ENCODE measurements around the gene CPLANE2. TPM values are rescaled to one million over a fixed set of nuclear protein-coding genes. Genes with fewer than 3 reads are reported as not detected.

The CPLANE2 gene
- total and polyA plus RNA-seq, 2 of the 4 experiments (the other 2 are of a cell fraction) = 3.2 to 5.8 TPM

GRCh38 chr1:16208270-16208987, 28.6 kb downstream of the CPLANE2 start:
- CTCF ChIA-PET = interaction anchor here (0.6 kb wide), 1 partner anchor 11 kb away, joined by 3 read pairs; no protein-coding TSS in a partner anchor
- dilution Hi-C loops (cut with HindIII; ENCODE audit: low sequenced_read_pairs, unreplicated experiment) = no loop called here
- intact Hi-C loops (cut with micrococcal nuclease) = loop anchor here (5.0 kb wide), 2 partner anchors 34 to 159 kb away; partner anchors contain the start of gene SZRD1

More at GRCh38 chr1:16208270-16208987, 28.6 kb downstream of the CPLANE2 start:
- no peak overlapping the region for H3K14ac ChIP-seq (replicated peaks; ENCODE audit: low read depth, low read length)
- no TSS peak for BruUV-seq (replicated peaks)
- peak overlapping the region in 1 of 2 experiments; percentile 96; a peak in 1 of 4 replicates for H4K8ac ChIP-seq (ENCODE audit: low read depth in 2 of 2, low read length in 2 of 2)
- H4K20me1 ChIP-seq (ENCODE audit: insufficient read depth, low read length) = no peaks in the 10 kb centered on the region
- WGBS, 2 experiments (ENCODE audit: extremely low coverage in 2 of 2, insufficient read length in 1 of 2) = 90% methylated on average over 2 of the region's 13 CpGs; no CpG with 5 or more reads in 1 of the 2 experiments
- in situ Hi-C loops (cut with MboI; ENCODE audit: low sequenced_read_pairs) = no loop called here
- H2BK5ac ChIP-seq (ENCODE audit: low read depth, low read length, poor library complexity, severe bottlenecking) = no peak overlapping the region
- H3K4me3 ChIP-seq (ENCODE audit: insufficient read depth, low read depth, low read length) = no peak overlapping the region
- H3K18ac ChIP-seq (ENCODE audit: low read depth, low read length) = no peak overlapping the region
- POLR2A ChIA-PET (ENCODE audit: unreplicated experiment) = interaction anchor here (0.5 kb wide), 1 partner anchor 16 kb away, joined by 3 read pairs; no protein-coding TSS in a partner anchor
- no peak overlapping the region for H3K9ac ChIP-seq (ENCODE audit: low read depth, low read length)
- no peaks in the 10 kb centered on the region for H3K27me3 ChIP-seq (ENCODE audit: control insufficient read depth, insufficient read depth, low read length)
- no peaks in the 10 kb centered on the region for H3K9me3 ChIP-seq (ENCODE audit: control insufficient read depth, insufficient read depth, low read length)
- peaks cover 6% of the 10 kb centered on the region; the same call in 1 of the 2 replicates for H3K9me1 ChIP-seq (ENCODE audit: insufficient read depth, low read length)
- ATAC-seq (ENCODE audit: low read depth) (no peak), DNase-seq (peak; percentile 31)
- H2AFZ ChIP-seq (replicated peaks; ENCODE audit: low read length, poor library complexity) = no peak overlapping the region
- TF ChIP-seq MAFK (IDR thresholded peaks at IDR 0.05; ENCODE audit: low read depth, low read length) = no peak
- TF ChIP-seq RCOR1 (IDR thresholded peaks at IDR 0.05; ENCODE audit: insufficient replicate concordance, low read length) = no peak
- TF ChIP-seq FOS (IDR thresholded peaks at IDR 0.05; ENCODE audit: low read depth, low read length) = no peak
- peak overlapping the region; percentile 40; the same call in 1 of the 2 replicates for H3K4ac ChIP-seq (ENCODE audit: low read depth, low read length)
- H4K91ac ChIP-seq (ENCODE audit: insufficient read depth, low read depth, low read length) = no peak overlapping the region
- H3K79me1 ChIP-seq (ENCODE audit: low read depth in 1 of 2, low read length in 2 of 2) = peaks cover 7 to 21% of the 10 kb centered on the region in 2 experiments; a peak in 3 of 4 replicates
- no peak overlapping the region for H2BK20ac ChIP-seq (ENCODE audit: low read depth, low read length)
- H3K56ac ChIP-seq (ENCODE audit: extremely low read depth, insufficient read depth, low read length) = no peak overlapping the region
- H2AK9ac ChIP-seq (replicated peaks; ENCODE audit: low read depth, low read length, poor library complexity) = peak overlapping the region; percentile 66
- peaks cover 9% of the 10 kb centered on the region for H3K4me1 ChIP-seq (ENCODE audit: control insufficient read depth, insufficient read depth, low read length)
- no peak overlapping the region for H4K5ac ChIP-seq (ENCODE audit: low read depth, low read length)
- no peak overlapping the region for H2BK120ac ChIP-seq (ENCODE audit: low read depth, low read length)
- H3K23ac ChIP-seq (ENCODE audit: low read depth, low read length) = no peak overlapping the region
- H3K36me3 ChIP-seq (ENCODE audit: control insufficient read depth, insufficient read depth, low read length) = no peaks in the 10 kb centered on the region; the same call in 1 of the 2 replicates
- peak overlapping the region; percentile 31 for H2AK5ac ChIP-seq (ENCODE audit: low read depth, low read length)
- H3K4me2 ChIP-seq (ENCODE audit: low read depth, low read length) = no peak overlapping the region
- H2BK15ac ChIP-seq (ENCODE audit: low read depth, low read length) = no peak overlapping the region
- no peak overlapping the region for H3K27ac ChIP-seq (ENCODE audit: insufficient read depth, low read length)

All from IMR-90 (cell line).